PC-9 (cell line): Measurements from ENCODE around the gene SKAP2. TPM values are rescaled to one million over a fixed set of nuclear protein-coding genes. Genes with fewer than 3 reads are reported as not detected.

Source experiments
- BruUV-seq: library from RNA; stranded (reverse); fragments of 400-500 nt; replicated peaks from 2 replicates; lab custom pipeline; 2021; lab: Mats Ljungman, UMichigan
- CTCF ChIA-PET: fragments of 300-600 bp; sonication (Branson Sonifier 250); formaldehyde crosslinking; loops from one replicate; lab custom pipeline; 2022; ENCODE audit warnings: antibody characterized with exemption; lab: Charles Lee
- POLR2A ChIA-PET: fragments of 300-600 bp; sonication (Branson Sonifier 250); formaldehyde crosslinking; loops from one replicate; lab custom pipeline; 2022; ENCODE audit warnings: antibody characterized with exemption; ENCODE audit not compliant: unreplicated experiment; lab: Charles Lee
- DNase-seq, 2 experiments: peaks; one replicate each; pipeline versions ENCODE4 v3.0.0 to v3.0.0-alpha.2; 2015 to 2022; ENCODE audit warnings: mixed read lengths in 1 of 2
- H2AFZ ChIP-seq: fragments of 200-600 bp; sonication (generic); 2 replicates; pipeline ENCODE4 v1.8.1; 2017; ENCODE audit warnings: antibody characterized with exemption
- H3F3A ChIP-seq: fragments of 200-600 bp; sonication (generic); 2 replicates; pipeline ENCODE4 v1.8.1; 2017; ENCODE audit warnings: antibody characterized with exemption, mild to moderate bottlenecking, low read depth; ENCODE audit not compliant: insufficient read depth
- H3K27ac ChIP-seq: fragments of 200-600 bp; sonication (generic); 2 replicates; pipeline ENCODE4 v1.6.1; 2016; ENCODE audit warnings: mixed run types
- H3K27me3 ChIP-seq: fragments of 200-600 bp; sonication (generic); 2 replicates; pipeline ENCODE4 v1.6.1; 2016; ENCODE audit warnings: low read depth, mixed run types; ENCODE audit not compliant: insufficient read depth
- H3K36me3 ChIP-seq: fragments of 200-600 bp; sonication (generic); 2 replicates; pipeline ENCODE4 v1.6.1; 2016; ENCODE audit warnings: low read depth, mixed run types
- H3K4me1 ChIP-seq: fragments of 200-600 bp; sonication (generic); replicated peaks from 2 replicates; pipeline ENCODE4 v1.6.1; 2016; ENCODE audit warnings: mixed run types; ENCODE audit not compliant: insufficient read depth
- H3K4me2 ChIP-seq: fragments of 200-600 bp; sonication (generic); 2 replicates; pipeline ENCODE4 v1.6.1; 2017; ENCODE audit warnings: mixed run types
- H3K4me3 ChIP-seq: fragments of 200-600 bp; sonication (generic); 2 replicates; pipeline ENCODE4 v1.6.1; 2016; ENCODE audit warnings: mixed run types
- H3K79me2 ChIP-seq: fragments of 200-600 bp; sonication (generic); 2 replicates; pipeline ENCODE4 v1.6.1; 2017; ENCODE audit warnings: low read depth, mixed run types
- H3K9me2 ChIP-seq: fragments of 200-600 bp; sonication (generic); 2 replicates; pipeline ENCODE4 v1.8.1; 2017; ENCODE audit warnings: mild to moderate bottlenecking; ENCODE audit not compliant: insufficient read depth
- H3K9me3 ChIP-seq: fragments of 200-600 bp; sonication (generic); 2 replicates; pipeline ENCODE4 v1.8.1; 2016; ENCODE audit warnings: low read depth; ENCODE audit not compliant: insufficient read depth
- H4K20me1 ChIP-seq: fragments of 200-600 bp; sonication (generic); 2 replicates; pipeline ENCODE4 v1.8.1; 2017; ENCODE audit not compliant: insufficient read depth
- CTCF ChIP-seq: fragments of 200-600 bp; sonication (generic); conservative IDR thresholded peaks from 2 replicates; pipeline ENCODE4 v1.6.1; 2017; ENCODE audit warnings: mixed run types, antibody characterized with exemption, mild to moderate bottlenecking, moderate library complexity
- EZH2 ChIP-seq: fragments of 200-600 bp; sonication (generic); IDR thresholded peaks from 2 replicates; pipeline ENCODE4 v1.8.0; 2017; ENCODE audit warnings: antibody characterized with exemption, low read depth
- intact Hi-C: fragments of 100-400 bp; cut with micrococcal nuclease; formaldehyde crosslinking; loops from one replicate; pipeline ENCODE4 v1.10.0; 2022; ENCODE audit not compliant: unreplicated experiment
- total RNA-seq: library from RNA; stranded (reverse); gene quantifications from 2 replicates; pipeline ENCODE4 v1.2.3, GENCODE V29; 2021

Gene SKAP2
- total RNA-seq, 1 experiment from 2014 or later: 74.9 TPM

- ChIA-PET POLR2A (no interaction called here), CTCF (no interaction called here)
- TF ChIP-seq EZH2 (no peak), CTCF (no peak)
- Histone ChIP-seq H4K20me1 (no peaks in the 10 kb centered on the region; the same call in 1 of the 2 replicates), H3K4me1 (no peaks in the 10 kb centered on the region), H3K27ac (no peak overlapping the region), H3K27me3 (no peaks in the 10 kb centered on the region), H3K4me2 (no peak overlapping the region), H3K9me3 (no peaks in the 10 kb centered on the region), H2AFZ (no peak overlapping the region), H3K36me3 (0 out of 2 replicates have a peak, but pooled peaks cover 4% of the 10 kb centered on the region), H3K4me3 (no peak overlapping the region), H3K79me2 (no peaks in the 10 kb centered on the region), H3F3A (peaks cover 14% of the 10 kb centered on the region; the same call in 1 of the 2 replicates), H3K9me2 (no peaks in the 10 kb centered on the region)
- DNase-seq: no peak
- intact Hi-C loops: no loop called here
- no TSS peak for BruUV-seq
Observed at GRCh38 chr7:26691406-26691805, 173.0 kb downstream of the SKAP2 start.

- H3K4me2 ChIP-seq: no peak overlapping the region
Observed at GRCh38 chr7:26690135-26690805, 174.1 kb downstream of the SKAP2 start.

GRCh38 chr7:26688936-26689506, 175.4 kb downstream of the SKAP2 start:
- Histone ChIP-seq H3K9me2 (no peaks in the 10 kb centered on the region), H2AFZ (no peak overlapping the region), H3K9me3 (no peaks in the 10 kb centered on the region), H4K20me1 (no peaks in the 10 kb centered on the region), H3K36me3 (0 out of 2 replicates have a peak, but pooled peaks cover 8% of the 10 kb centered on the region), H3K27ac (no peak overlapping the region), H3K4me1 (no peaks in the 10 kb centered on the region), H3K4me3 (no peak overlapping the region), H3F3A (peaks cover 14% of the 10 kb centered on the region; the same call in 1 of the 2 replicates), H3K4me2 (no peak overlapping the region), H3K79me2 (no peaks in the 10 kb centered on the region), H3K27me3 (no peaks in the 10 kb centered on the region)
- TF ChIP-seq EZH2 (no peak), CTCF (no peak)
- ChIA-PET POLR2A (no interaction called here), CTCF (interaction anchor here (0.5 kb wide), 1 partner anchor 76 kb away, joined by 3 read pairs; no protein-coding TSS in a partner anchor)
- DNase-seq: no peak
- no TSS peak for BruUV-seq
- intact Hi-C loops: no loop called here

More at GRCh38 chr7:26690135-26690805, 174.1 kb downstream of the SKAP2 start:
- POLR2A ChIA-PET: no interaction called here
- H4K20me1 ChIP-seq: no peaks in the 10 kb centered on the region; the same call in 1 of the 2 replicates
- no peak overlapping the region for H3K27ac ChIP-seq
- H3K27me3 ChIP-seq: no peaks in the 10 kb centered on the region
- H2AFZ ChIP-seq: no peak overlapping the region
- no peaks in the 10 kb centered on the region for H3K79me2 ChIP-seq
- H3K9me3 ChIP-seq: no peaks in the 10 kb centered on the region
- BruUV-seq: no TSS peak
- peaks cover 14% of the 10 kb centered on the region; the same call in 1 of the 2 replicates for H3F3A ChIP-seq
- no peak for TF ChIP-seq EZH2
- no peak for TF ChIP-seq CTCF
- no peaks in the 10 kb centered on the region for H3K4me1 ChIP-seq
- CTCF ChIA-PET: interaction anchor here (0.6 kb wide), 2 partner anchors 510 to 1056 kb away, joined by 3 to 7 read pairs; partner anchors contain the start of gene HOXA13
- no peak for DNase-seq
- H3K9me2 ChIP-seq: no peaks in the 10 kb centered on the region
- intact Hi-C loops: no loop called here
- 0 out of 2 replicates have a peak, but pooled peaks cover 8% of the 10 kb centered on the region for H3K36me3 ChIP-seq
- H3K4me3 ChIP-seq: no peak overlapping the region
